Activated CD4-positive, alpha-beta T cell treated with anti-CD3 and anti-CD28 coated beads for 36 hours (primary cell): ENCODE data around the gene NODAL. TPM values are rescaled to one million over a fixed set of nuclear protein-coding genes. Genes with fewer than 3 reads are reported as not detected.

ENCODE experiments used
- ATAC-seq: fragments of 200-7000 bp; cut with Tn5 transposase; one replicate; pipeline ENCODE4 v1.10.0; 2021; ENCODE audit warnings: mild to moderate bottlenecking, moderate library complexity
- CTCF ChIA-PET: fragments of 350-600 bp; sonication (Branson Sonifier 250); formaldehyde crosslinking; loops from one replicate; lab custom pipeline; 2021; ENCODE audit warnings: antibody characterized with exemption; lab: Charles Lee
- POLR2A ChIA-PET: fragments of 350-600 bp; sonication (Branson Sonifier 250); formaldehyde crosslinking; loops from one replicate; lab custom pipeline; 2021; ENCODE audit warnings: antibody characterized with exemption, inconsistent platforms; lab: Charles Lee
- DNase-seq: peaks from one replicate; pipeline ENCODE4 v3.0.0-alpha.2; 2020
- H3K27ac Mint-ChIP-seq: one replicate; pipeline ENCODE4 v1.8.0; 2021; ENCODE audit warnings: mixed read lengths
- H3K27me3 Mint-ChIP-seq: one replicate; pipeline ENCODE4 v1.8.0; 2021; ENCODE audit warnings: mixed read lengths
- H3K36me3 Mint-ChIP-seq: one replicate; pipeline ENCODE4 v1.8.0; 2021; ENCODE audit warnings: low read depth, mixed read lengths
- H3K4me1 Mint-ChIP-seq: one replicate; pipeline ENCODE4 v1.8.0; 2021; ENCODE audit warnings: mixed read lengths
- H3K4me3 Mint-ChIP-seq: one replicate; pipeline ENCODE4 v1.8.0; 2021; ENCODE audit warnings: mild to moderate bottlenecking, moderate library complexity, mixed read lengths
- H3K9me3 Mint-ChIP-seq: one replicate; pipeline ENCODE4 v1.8.0; 2021; ENCODE audit warnings: low read depth, mixed read lengths
- intact Hi-C, 2 experiments: fragments of 100-400 bp; cut with DNase I in 1 of 2; cut with micrococcal nuclease in 1 of 2; formaldehyde crosslinking; loops; one replicate each; pipeline versions ENCODE4 v1.14.2 to v1.15.1; 2022 to 2024; cut with DNase I, micrococcal nuclease
- total RNA-seq, 2 experiments: library from RNA; stranded (reverse); gene quantifications; one replicate each; pipeline ENCODE4 v1.2.3, GENCODE V29; 2021

The NODAL gene
- total RNA-seq, 2 experiments from 2014 or later, result not detected

GRCh38 chr10:70409772-70410171, 31.7 kb downstream of the NODAL start:
- no peak for DNase-seq
- intact Hi-C loops, result loop anchor here in 1 of 2 experiments (10.0 kb wide), 1 partner anchor 1095 kb away; no protein-coding TSS in a partner anchor
- ATAC-seq, result no peak
- ChIA-PET CTCF (interaction anchor here (0.7 to 1.5 kb wide), 5 partner anchors 17 to 51 kb away, joined by 3 to 5 read pairs (median 4); no protein-coding TSS in a partner anchor), POLR2A (interaction anchor here (0.5 kb wide), 1 partner anchor 229 kb away, joined by 3 read pairs; no protein-coding TSS in a partner anchor)
- Mint-ChIP-seq H3K36me3 (peaks cover 30% of the 10 kb centered on the region), H3K27ac (no peak overlapping the region), H3K9me3 (no peaks in the 10 kb centered on the region), H3K27me3 (no peaks in the 10 kb centered on the region), H3K4me3 (no peak overlapping the region), H3K4me1 (peaks cover 59% of the 10 kb centered on the region)

- peak overlapping the region; percentile 94 for H3K4me3 Mint-ChIP-seq
- peaks cover 41% of the 10 kb centered on the region for H3K4me1 Mint-ChIP-seq
- H3K36me3 Mint-ChIP-seq, result peaks cover 24% of the 10 kb centered on the region
- no peaks in the 10 kb centered on the region for H3K27me3 Mint-ChIP-seq
- ChIA-PET CTCF (interaction anchor here (0.6 to 2.4 kb wide), 9 partner anchors 9 to 242 kb away, joined by 3 to 10 read pairs (median 4); no protein-coding TSS in a partner anchor), POLR2A (interaction anchor here (0.5 to 1.6 kb wide), 4 partner anchors 12 to 360 kb away, joined by 3 to 8 read pairs (median 6); partner anchors contain the start of gene PPA1)
- H3K27ac Mint-ChIP-seq, result peak overlapping the region; percentile 91
- H3K9me3 Mint-ChIP-seq, result no peaks in the 10 kb centered on the region
- intact Hi-C loops, result no loop called here
- ATAC-seq (peak; percentile 47), DNase-seq (peak; percentile 52)
These were observed 36.2 kb downstream of the NODAL start for GRCh38 chr10:70405037-70405824.

GRCh38 chr10:70404787-70405036, 36.8 kb downstream of the NODAL start:
- ChIA-PET POLR2A (interaction anchor here (0.6 to 1.6 kb wide), 3 partner anchors 13 to 1531 kb away, joined by 6 to 8 read pairs (median 8); partner anchors contain the start of gene PPA1), CTCF (interaction anchor here (0.6 to 2.5 kb wide), 13 partner anchors 9 to 242 kb away, joined by 3 to 10 read pairs (median 4); no protein-coding TSS in a partner anchor)
- Mint-ChIP-seq H3K36me3 (peaks cover 22% of the 10 kb centered on the region), H3K27me3 (no peaks in the 10 kb centered on the region), H3K4me3 (peak overlapping the region; percentile 94), H3K4me1 (peaks cover 40% of the 10 kb centered on the region), H3K27ac (peak overlapping the region; percentile 91), H3K9me3 (no peaks in the 10 kb centered on the region)
- ATAC-seq (peak; percentile 2), DNase-seq (no peak)
- intact Hi-C loops, result loop anchor here (1.0 to 5.0 kb wide), 8 partner anchors 22 to 258 kb away; partner anchors contain the start of genes LRRC20 (in 2 of the 2), SAR1A (in 2 of the 2), PALD1 (in 1 of the 2) and PPA1 (in 1 of the 2)

- ATAC-seq, result peak; percentile 91
- Mint-ChIP-seq H3K4me3 (peak within 1 kb of the TSS; percentile 94), H3K27me3 (no peaks in the 10 kb centered on the region), H3K36me3 (peaks cover 20% of the 10 kb centered on the region), H3K27ac (peak within 1 kb of the TSS; percentile 91), H3K9me3 (no peaks in the 10 kb centered on the region), H3K4me1 (peaks cover 37% of the 10 kb centered on the region)
- POLR2A ChIA-PET, result interaction anchor here (0.6 to 2.1 kb wide), 6 partner anchors 13 to 1531 kb away, joined by 3 to 11 read pairs (median 8); partner anchors contain the start of genes PPA1 and TYSND1
- CTCF ChIA-PET, result interaction anchor here (0.6 to 2.5 kb wide), 15 partner anchors 10 to 258 kb away, joined by 3 to 10 read pairs (median 4); partner anchors contain the start of genes PPA1 and TYSND1
- peak; percentile 99 for DNase-seq
- intact Hi-C loops, result loop anchor here (1.0 to 5.0 kb wide), 8 partner anchors 22 to 258 kb away; partner anchors contain the start of genes LRRC20 (in 2 of the 2), SAR1A (in 2 of the 2), PALD1 (in 1 of the 2) and PPA1 (in 1 of the 2)
These were observed 37.3 kb downstream of the NODAL start, which contains the start of gene EIF4EBP2 for GRCh38 chr10:70404036-70404786. TSS of gene EIF4EBP2 (plus strand) at chr10:70404145. CDS start at chr10:70404402, 257 bp downstream.

- POLR2A ChIA-PET, result interaction anchor here (1.3 to 2.1 kb wide), 4 partner anchors 14 to 257 kb away, joined by 3 to 11 read pairs (median 8); partner anchors contain the start of genes PPA1 and TYSND1
- no peaks in the 10 kb centered on the region for H3K27me3 Mint-ChIP-seq
- H3K36me3 Mint-ChIP-seq, result peaks cover 15% of the 10 kb centered on the region
- peak overlapping the region; percentile 80 for H3K27ac Mint-ChIP-seq
- intact Hi-C loops, result loop anchor here (1.0 to 5.0 kb wide), 8 partner anchors 21 to 257 kb away; partner anchors contain the start of genes LRRC20 (in 2 of the 2), SAR1A (in 2 of the 2), PALD1 (in 1 of the 2) and PPA1 (in 1 of the 2)
- H3K9me3 Mint-ChIP-seq, result no peaks in the 10 kb centered on the region
- ATAC-seq (peak; percentile 3), DNase-seq (no peak)
- peaks cover 30% of the 10 kb centered on the region for H3K4me1 Mint-ChIP-seq
- CTCF ChIA-PET, result interaction anchor here (0.6 to 2.5 kb wide), 13 partner anchors 11 to 257 kb away, joined by 3 to 10 read pairs (median 4); partner anchors contain the start of genes PPA1 and TYSND1
- H3K4me3 Mint-ChIP-seq, result peak overlapping the region; percentile 94
These were observed 37.9 kb downstream of the NODAL start for GRCh38 chr10:70403483-70404035.

GRCh38 chr10:70399177-70399576, 42.3 kb downstream of the NODAL start:
- H3K36me3 Mint-ChIP-seq, result no peaks in the 10 kb centered on the region
- POLR2A ChIA-PET, result interaction anchor here (0.6 kb wide), 1 partner anchor 171 kb away, joined by 3 read pairs; no protein-coding TSS in a partner anchor
- H3K27me3 Mint-ChIP-seq, result no peaks in the 10 kb centered on the region
- no peaks in the 10 kb centered on the region for H3K9me3 Mint-ChIP-seq
- H3K4me3 Mint-ChIP-seq, result no peak overlapping the region
- CTCF ChIA-PET, result interaction anchor here (0.6 kb wide), 1 partner anchor 305 kb away, joined by 3 read pairs; no protein-coding TSS in a partner anchor
- DNase-seq (no peak), ATAC-seq (no peak)
- intact Hi-C loops, result no loop called here
- H3K4me1 Mint-ChIP-seq, result peaks cover 7% of the 10 kb centered on the region
- no peak overlapping the region for H3K27ac Mint-ChIP-seq

- Mint-ChIP-seq H3K27ac (no peak overlapping the region), H3K4me3 (no peak overlapping the region), H3K27me3 (peaks cover 5% of the 10 kb centered on the region), H3K4me1 (no peaks in the 10 kb centered on the region), H3K9me3 (no peaks in the 10 kb centered on the region), H3K36me3 (no peaks in the 10 kb centered on the region)
- DNase-seq (no peak), ATAC-seq (no peak)
- ChIA-PET CTCF (interaction anchor here (0.6 to 2.0 kb wide), 3 partner anchors 32 to 327 kb away, joined by 3 to 6 read pairs (median 4); no protein-coding TSS in a partner anchor), POLR2A (no interaction called here)
- intact Hi-C loops, result no loop called here
These were observed 45.3 kb downstream of the NODAL start for GRCh38 chr10:70396140-70396539.

- no peaks in the 10 kb centered on the region for H3K9me3 Mint-ChIP-seq
- DNase-seq, result no peak
- peaks cover 5% of the 10 kb centered on the region for H3K4me1 Mint-ChIP-seq
- no peaks in the 10 kb centered on the region for H3K36me3 Mint-ChIP-seq
- intact Hi-C loops, result no loop called here
- ATAC-seq, result no peak
- POLR2A ChIA-PET, result no interaction called here
- H3K27me3 Mint-ChIP-seq, result peaks cover 5% of the 10 kb centered on the region
- CTCF ChIA-PET, result interaction anchor here (1.3 kb wide), 1 partner anchor 119 kb away, joined by 3 read pairs; no protein-coding TSS in a partner anchor
- no peak overlapping the region for H3K27ac Mint-ChIP-seq
- H3K4me3 Mint-ChIP-seq, result no peak overlapping the region
These were observed 49.8 kb downstream of the NODAL start for GRCh38 chr10:70391654-70392053.
